NCI-H69 (cell line): ENCODE data around the gene ITIH2.

Source experiments
- DNase-seq: peaks from one replicate; lab custom pipeline; 2025; lab: John Stamatoyannopoulos, UW

ITIH2 gene

GRCh38 chr10:7794251-7795026, 91.3 kb downstream of the ITIH2 start:
- DNase-seq: no peak

GRCh38 chr10:7795605-7796004, 92.5 kb downstream of the ITIH2 start:
- DNase-seq: no peak

- no peak for DNase-seq
Measured at GRCh38 chr10:7797582-7797981, 94.5 kb downstream of the ITIH2 start.
